SK-N-SH treated with all-trans-retinoic acid at 6 μM for 48 hours (cell line): ENCODE data around the gene TIMP2.

ENCODE experiments used
- ARNTL ChIP-seq: fragments of 450-650 bp; formaldehyde crosslinking; IDR thresholded peaks from 2 replicates; pipeline ENCODE4 v1.5.0; 2020; ENCODE audit warnings: low read depth, mild to moderate bottlenecking, moderate library complexity, borderline replicate concordance
- CREB5 ChIP-seq: fragments of 250-450 bp; sonication (Bioruptor Pico); IDR thresholded peaks from 2 replicates; pipeline ENCODE4 v1.5.1; 2020; ENCODE audit warnings: low read depth, mild to moderate bottlenecking, moderate library complexity
- GLIS3 ChIP-seq: fragments of 250-450 bp; sonication (Bioruptor Pico); IDR thresholded peaks from 2 replicates; pipeline ENCODE4 v1.5.0; 2020; ENCODE audit warnings: mild to moderate bottlenecking, moderate library complexity
- ISL1 ChIP-seq: fragments of 250-450 bp; sonication (Bioruptor Pico); IDR thresholded peaks from 2 replicates; pipeline ENCODE4 v2.1.2; 2022; ENCODE audit warnings: mild to moderate bottlenecking, moderate library complexity
- OSR1 ChIP-seq: fragments of 250-450 bp; sonication (Bioruptor Pico); IDR thresholded peaks from 2 replicates; pipeline ENCODE4 v1.8.0; 2022; ENCODE audit warnings: moderate library complexity, mild to moderate bottlenecking, inconsistent platforms
- PATZ1 ChIP-seq: fragments of 250-450 bp; sonication (Bioruptor Pico); IDR thresholded peaks from 2 replicates; pipeline ENCODE4 v1.8.0; 2020; ENCODE audit warnings: mild to moderate bottlenecking, moderate library complexity, borderline replicate concordance
- RARB ChIP-seq: fragments of 250-450 bp; sonication (Bioruptor Pico); IDR thresholded peaks from 2 replicates; pipeline ENCODE4 v1.8.0; 2021; ENCODE audit warnings: mild to moderate bottlenecking, moderate library complexity
- SNAI2 ChIP-seq: fragments of 250-450 bp; sonication (Bioruptor Pico); IDR thresholded peaks from 2 replicates; pipeline ENCODE4 v1.5.0; 2020; ENCODE audit warnings: mild to moderate bottlenecking, moderate library complexity
- TCF4 ChIP-seq: fragments of 250-450 bp; sonication (Bioruptor Pico); IDR thresholded peaks from 2 replicates; pipeline ENCODE4 v1.8.0; 2021; ENCODE audit warnings: mild to moderate bottlenecking, moderate library complexity, borderline replicate concordance
- TOX ChIP-seq: fragments of 250-450 bp; sonication (Bioruptor Pico); IDR thresholded peaks from 2 replicates; pipeline ENCODE4 v1.8.0; 2021; ENCODE audit warnings: mild to moderate bottlenecking, moderate library complexity, borderline replicate concordance
- ZC3H10 ChIP-seq: fragments of 250-450 bp; sonication (Bioruptor Pico); IDR thresholded peaks from 2 replicates; pipeline ENCODE4 v1.5.1; 2021; ENCODE audit warnings: mild to moderate bottlenecking, moderate library complexity
- ZFP3 ChIP-seq: fragments of 250-450 bp; sonication (Bioruptor Pico); IDR thresholded peaks from 2 replicates; pipeline ENCODE4 v1.5.0; 2020; ENCODE audit warnings: mild to moderate bottlenecking, moderate library complexity
- ZFP30 ChIP-seq: fragments of 450-650 bp; formaldehyde crosslinking; IDR thresholded peaks from 2 replicates; pipeline ENCODE4 v1.5.0; 2022; ENCODE audit warnings: mild to moderate bottlenecking, moderate library complexity
- ZNF70 ChIP-seq: fragments of 450-650 bp; formaldehyde crosslinking; IDR thresholded peaks from 2 replicates; pipeline ENCODE4 v1.5.0; 2020; ENCODE audit warnings: mild to moderate bottlenecking, moderate library complexity

- no peak for TF ChIP-seq PATZ1 (CRISPR knock-in tag)
- TF ChIP-seq TOX (CRISPR knock-in tag): no peak
- TF ChIP-seq ZFP3: no peak
- TF ChIP-seq CREB5 (CRISPR knock-in tag): no peak
- no peak for TF ChIP-seq TCF4 (CRISPR knock-in tag)
- no peak for TF ChIP-seq GLIS3 (CRISPR knock-in tag)
- no peak for TF ChIP-seq SNAI2
- TF ChIP-seq OSR1 (CRISPR knock-in tag): no peak
- TF ChIP-seq ISL1 (CRISPR knock-in tag): no peak
- TF ChIP-seq ZC3H10 (CRISPR knock-in tag): no peak
- TF ChIP-seq ZFP30 (CRISPR knock-in tag): no peak
- TF ChIP-seq RARB: no peak
- no peak for TF ChIP-seq ARNTL
- TF ChIP-seq ZNF70 (CRISPR knock-in tag): no peak
Observed at GRCh38 chr17:78820841-78821240, 104.3 kb downstream of the TIMP2 start.
